PC-3 (cell line): Measurements from ENCODE around the gene GP1BA.

Experiments used
- CTCF ChIP-seq: fragments of 300-600 bp; sonication (generic); conservative IDR thresholded peaks from 2 replicates; pipeline ENCODE4 v1.5.1; 2017; ENCODE audit warnings: antibody characterized with exemption, low read depth, mild to moderate bottlenecking, low read length
- EZH2 ChIP-seq: fragments of 300-600 bp; sonication (generic); IDR thresholded peaks from one replicate; pipeline ENCODE4 v1.6.1; 2017; ENCODE audit warnings: antibody characterized with exemption, mild to moderate bottlenecking, low read length; ENCODE audit not compliant: unreplicated experiment
- EZH2phosphoT487 ChIP-seq: fragments of 300-600 bp; sonication (generic); IDR thresholded peaks from 2 replicates; pipeline ENCODE4 v1.6.1; 2018; ENCODE audit warnings: mild to moderate bottlenecking, antibody characterized with exemption, low read length, borderline replicate concordance

- no peak for TF ChIP-seq CTCF
- TF ChIP-seq EZH2, result no peak
- no peak for TF ChIP-seq EZH2phosphoT487
Measured at GRCh38 chr17:4965311-4965986, 33.4 kb downstream of the GP1BA start.
